ENCODE data around the gene OCA2.

The OCA2 gene

DNA sequence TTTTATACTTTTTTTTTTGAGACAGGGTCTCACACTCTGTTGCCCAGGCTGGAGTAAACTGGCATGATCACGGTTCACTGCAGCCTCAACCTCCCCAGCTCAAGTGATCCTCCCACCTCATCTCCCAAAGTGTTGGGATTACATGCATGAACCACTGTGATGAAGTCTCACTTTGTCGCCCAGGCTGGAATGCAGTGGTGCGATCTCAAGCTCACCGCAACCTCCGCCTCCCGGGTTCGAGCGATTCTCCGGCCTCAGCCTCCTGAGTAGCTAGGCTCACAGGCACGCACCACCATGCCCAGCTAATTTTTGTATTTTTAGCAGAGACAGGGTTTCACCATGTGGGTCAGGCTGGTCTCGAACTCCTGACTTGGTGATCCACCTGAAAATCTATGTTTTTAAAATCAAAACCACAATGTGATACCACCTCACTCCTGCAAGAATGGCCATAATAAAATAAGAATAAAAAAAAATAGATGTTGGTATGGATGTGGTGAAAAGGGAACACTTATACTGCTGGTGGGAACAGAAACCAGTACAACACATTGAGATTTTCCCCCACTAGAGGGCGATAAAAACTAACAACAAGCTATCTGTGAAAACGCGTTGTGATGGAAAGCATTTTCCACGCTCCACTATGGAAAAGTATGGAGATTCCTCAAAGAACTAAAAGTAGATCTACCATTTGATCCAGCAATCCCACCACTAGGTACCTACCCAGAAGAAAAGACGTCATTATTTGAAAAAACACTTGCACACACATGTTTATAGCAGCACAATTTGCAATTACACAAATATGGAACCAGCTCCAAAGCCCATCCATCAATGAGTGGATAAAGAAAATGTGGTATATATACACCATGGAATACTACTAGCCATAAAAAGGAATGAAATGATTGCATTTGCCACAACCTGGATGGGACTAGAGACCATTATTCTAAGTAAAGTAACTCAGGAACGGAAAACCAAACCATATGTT is 26.8 kb upstream of the OCA2 start:
- H3K27ac ChIP-seq (ENCODE audit: low read depth, low read length, poor library complexity, severe bottlenecking) = no peak overlapping the region
- H3K9me3 ChIP-seq (ENCODE audit: low read length) = no peaks in the 10 kb centered on the region
- no peaks in the 10 kb centered on the region for H3K27me3 ChIP-seq (ENCODE audit: insufficient read depth, low read length)
- no peak overlapping the region for H2AFZ ChIP-seq (ENCODE audit: low read length)
- no peak overlapping the region for H3K4me3 ChIP-seq (ENCODE audit: low read depth, low read length, poor library complexity, severe bottlenecking)
- no peaks in the 10 kb centered on the region for H3K4me1 ChIP-seq (ENCODE audit: insufficient read depth, low read length, severe bottlenecking)
- TF ChIP-seq EZH2 (IDR thresholded peaks at IDR 0.05; ENCODE audit: borderline replicate concordance, low read length) = no peak
- TF ChIP-seq, protein P1, sequence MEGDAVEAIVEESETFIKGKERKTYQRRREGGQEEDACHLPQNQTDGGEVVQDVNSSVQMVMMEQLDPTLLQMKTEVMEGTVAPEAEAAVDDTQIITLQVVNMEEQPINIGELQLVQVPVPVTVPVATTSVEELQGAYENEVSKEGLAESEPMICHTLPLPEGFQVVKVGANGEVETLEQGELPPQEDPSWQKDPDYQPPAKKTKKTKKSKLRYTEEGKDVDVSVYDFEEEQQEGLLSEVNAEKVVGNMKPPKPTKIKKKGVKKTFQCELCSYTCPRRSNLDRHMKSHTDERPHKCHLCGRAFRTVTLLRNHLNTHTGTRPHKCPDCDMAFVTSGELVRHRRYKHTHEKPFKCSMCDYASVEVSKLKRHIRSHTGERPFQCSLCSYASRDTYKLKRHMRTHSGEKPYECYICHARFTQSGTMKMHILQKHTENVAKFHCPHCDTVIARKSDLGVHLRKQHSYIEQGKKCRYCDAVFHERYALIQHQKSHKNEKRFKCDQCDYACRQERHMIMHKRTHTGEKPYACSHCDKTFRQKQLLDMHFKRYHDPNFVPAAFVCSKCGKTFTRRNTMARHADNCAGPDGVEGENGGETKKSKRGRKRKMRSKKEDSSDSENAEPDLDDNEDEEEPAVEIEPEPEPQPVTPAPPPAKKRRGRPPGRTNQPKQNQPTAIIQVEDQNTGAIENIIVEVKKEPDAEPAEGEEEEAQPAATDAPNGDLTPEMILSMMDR (IDR thresholded peaks at IDR 0.05; ENCODE audit: low read length) = peak; percentile 64
- peaks cover 47% of the 10 kb centered on the region for H3K36me3 ChIP-seq (ENCODE audit: insufficient read depth, low read length)
- H3K79me2 ChIP-seq (ENCODE audit: insufficient read depth, low read length) = no peaks in the 10 kb centered on the region
- no peaks in the 10 kb centered on the region for H3K9me2 ChIP-seq (ENCODE audit: low read depth, low read length)
- no peak overlapping the region for H3K4me2 ChIP-seq (ENCODE audit: low read length)
- no peak overlapping the region for H3K9ac ChIP-seq (ENCODE audit: low read length)
- H4K20me1 ChIP-seq (ENCODE audit: insufficient read depth, low read length) = no peaks in the 10 kb centered on the region
- no peaks in the 10 kb centered on the region for H3F3A ChIP-seq (ENCODE audit: insufficient read depth, low read length)

DNA sequence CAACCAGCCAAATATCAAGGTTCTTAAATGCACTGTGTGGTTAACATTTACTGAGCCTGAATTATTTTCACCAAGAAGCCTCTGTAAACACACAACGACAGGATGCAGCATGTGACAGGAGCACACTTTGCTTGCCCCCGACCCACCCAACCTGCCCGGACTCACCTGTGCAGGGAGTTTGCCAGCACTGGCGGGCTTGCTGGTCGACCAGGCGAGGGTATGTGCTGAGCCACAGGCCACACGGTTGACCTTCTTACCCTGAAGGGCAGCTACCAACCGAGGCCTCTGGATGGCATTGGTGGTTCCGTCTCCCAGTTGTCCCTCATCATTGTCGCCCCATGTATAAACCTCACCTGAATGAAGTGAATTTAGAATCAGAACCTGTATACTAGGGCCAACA is 25.7 kb upstream of the OCA2 start:
- Histone ChIP-seq H3K9me2 (ENCODE audit: low read depth, low read length) (no peaks in the 10 kb centered on the region), H3K27ac (ENCODE audit: low read depth, low read length, poor library complexity, severe bottlenecking) (no peak overlapping the region), H3K36me3 (ENCODE audit: insufficient read depth, low read length) (peaks cover 49% of the 10 kb centered on the region), H3K4me3 (ENCODE audit: low read depth, low read length, poor library complexity, severe bottlenecking) (no peak overlapping the region), H3K27me3 (ENCODE audit: insufficient read depth, low read length) (no peaks in the 10 kb centered on the region), H3K79me2 (ENCODE audit: insufficient read depth, low read length) (no peaks in the 10 kb centered on the region), H3K9me3 (ENCODE audit: low read length) (no peaks in the 10 kb centered on the region), H2AFZ (ENCODE audit: low read length) (no peak overlapping the region), H3K9ac (ENCODE audit: low read length) (no peak overlapping the region), H3K4me2 (ENCODE audit: low read length) (no peak overlapping the region), H3F3A (ENCODE audit: insufficient read depth, low read length) (no peaks in the 10 kb centered on the region), H4K20me1 (ENCODE audit: insufficient read depth, low read length) (no peaks in the 10 kb centered on the region), H3K4me1 (ENCODE audit: insufficient read depth, low read length, severe bottlenecking) (no peaks in the 10 kb centered on the region)
- TF ChIP-seq, protein P1 (IDR thresholded peaks at IDR 0.05; ENCODE audit: low read length) = no peak
- no peak for TF ChIP-seq EZH2 (IDR thresholded peaks at IDR 0.05; ENCODE audit: borderline replicate concordance, low read length)

DNA sequence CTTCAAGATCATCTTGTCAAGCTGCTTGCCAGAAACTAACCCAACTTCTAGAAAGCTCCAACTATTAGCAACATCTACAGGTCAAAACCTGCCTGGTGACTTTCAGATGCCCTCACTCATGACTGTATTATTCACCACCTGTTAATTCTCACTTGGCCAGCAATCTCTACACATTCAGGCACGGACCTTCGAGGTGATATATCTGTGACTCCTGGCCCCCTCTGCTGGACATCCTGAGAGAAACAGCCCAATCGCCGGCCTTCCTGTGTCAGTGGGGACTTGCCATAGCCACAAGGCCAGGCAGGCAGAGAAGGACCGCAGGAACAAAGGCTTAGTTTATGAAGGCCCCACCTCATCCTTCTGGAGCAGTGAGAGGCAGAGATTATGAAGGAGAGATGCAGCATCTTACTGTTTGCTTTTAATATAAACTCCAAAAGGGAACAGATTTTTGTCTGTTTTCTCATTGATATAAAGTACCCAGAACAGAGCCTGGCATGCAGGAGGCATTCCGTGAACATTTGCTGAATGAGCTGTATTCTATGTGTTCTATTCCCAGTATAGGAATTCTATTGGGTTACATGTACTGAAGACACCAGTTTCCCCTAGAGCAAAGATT is 24.4 kb upstream of the OCA2 start:
- Histone ChIP-seq H3K4me3 (ENCODE audit: low read depth, low read length, poor library complexity, severe bottlenecking) (no peak overlapping the region), H3K27ac (ENCODE audit: low read depth, low read length, poor library complexity, severe bottlenecking) (no peak overlapping the region), H3K9me2 (ENCODE audit: low read depth, low read length) (no peaks in the 10 kb centered on the region), H2AFZ (ENCODE audit: low read length) (no peak overlapping the region), H3F3A (ENCODE audit: insufficient read depth, low read length) (no peaks in the 10 kb centered on the region), H3K4me1 (ENCODE audit: insufficient read depth, low read length, severe bottlenecking) (no peaks in the 10 kb centered on the region), H3K27me3 (ENCODE audit: insufficient read depth, low read length) (no peaks in the 10 kb centered on the region), H4K20me1 (ENCODE audit: insufficient read depth, low read length) (no peaks in the 10 kb centered on the region), H3K4me2 (ENCODE audit: low read length) (no peak overlapping the region), H3K79me2 (ENCODE audit: insufficient read depth, low read length) (no peaks in the 10 kb centered on the region), H3K36me3 (ENCODE audit: insufficient read depth, low read length) (peaks cover 50% of the 10 kb centered on the region), H3K9me3 (ENCODE audit: low read length) (no peaks in the 10 kb centered on the region), H3K9ac (ENCODE audit: low read length) (no peak overlapping the region)
- TF ChIP-seq, protein P1 (IDR thresholded peaks at IDR 0.05; ENCODE audit: low read length) = peak; percentile 69
- no peak for TF ChIP-seq EZH2 (IDR thresholded peaks at IDR 0.05; ENCODE audit: borderline replicate concordance, low read length)
